ENCODE data around the gene BCL2.

DNA sequence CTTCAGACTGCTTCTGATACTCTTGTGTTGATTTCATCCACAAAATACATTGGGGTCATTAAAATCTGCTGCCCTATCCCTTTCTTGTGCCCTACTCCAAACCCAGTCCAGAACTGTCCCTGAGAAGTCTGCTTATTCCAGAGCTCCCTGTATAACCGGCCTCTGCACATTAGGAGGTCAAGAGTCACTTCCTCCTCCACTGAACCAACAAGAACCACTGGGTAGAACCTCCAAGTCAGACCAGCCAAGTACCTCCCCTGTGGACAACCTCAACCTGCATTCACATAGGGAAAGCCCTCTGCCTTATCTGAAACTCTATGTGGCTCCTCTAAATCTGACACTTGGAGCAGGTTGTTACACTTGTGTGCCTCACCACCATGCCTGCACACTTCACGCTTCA is 25.3 kb upstream of the BCL2 start:
- TF ChIP-seq EZH2phosphoT487 (IDR thresholded peaks at IDR 0.05; ENCODE audit: borderline replicate concordance) = no peak
- TF ChIP-seq, protein P1, sequence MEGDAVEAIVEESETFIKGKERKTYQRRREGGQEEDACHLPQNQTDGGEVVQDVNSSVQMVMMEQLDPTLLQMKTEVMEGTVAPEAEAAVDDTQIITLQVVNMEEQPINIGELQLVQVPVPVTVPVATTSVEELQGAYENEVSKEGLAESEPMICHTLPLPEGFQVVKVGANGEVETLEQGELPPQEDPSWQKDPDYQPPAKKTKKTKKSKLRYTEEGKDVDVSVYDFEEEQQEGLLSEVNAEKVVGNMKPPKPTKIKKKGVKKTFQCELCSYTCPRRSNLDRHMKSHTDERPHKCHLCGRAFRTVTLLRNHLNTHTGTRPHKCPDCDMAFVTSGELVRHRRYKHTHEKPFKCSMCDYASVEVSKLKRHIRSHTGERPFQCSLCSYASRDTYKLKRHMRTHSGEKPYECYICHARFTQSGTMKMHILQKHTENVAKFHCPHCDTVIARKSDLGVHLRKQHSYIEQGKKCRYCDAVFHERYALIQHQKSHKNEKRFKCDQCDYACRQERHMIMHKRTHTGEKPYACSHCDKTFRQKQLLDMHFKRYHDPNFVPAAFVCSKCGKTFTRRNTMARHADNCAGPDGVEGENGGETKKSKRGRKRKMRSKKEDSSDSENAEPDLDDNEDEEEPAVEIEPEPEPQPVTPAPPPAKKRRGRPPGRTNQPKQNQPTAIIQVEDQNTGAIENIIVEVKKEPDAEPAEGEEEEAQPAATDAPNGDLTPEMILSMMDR (IDR thresholded peaks at IDR 0.05 in 2 of 3, conservative IDR thresholded peaks at IDR 0.05 in 1 of 3; ENCODE audit: borderline replicate concordance in 1 of 3, insufficient read depth in 1 of 3, low read depth in 2 of 3, low read length in 2 of 3) = no peak
- TF ChIP-seq POLR2A (IDR thresholded peaks at IDR 0.05; ENCODE audit: borderline replicate concordance, extremely low read depth, insufficient read depth, insufficient read length) = no peak
- TF ChIP-seq, protein P2, sequence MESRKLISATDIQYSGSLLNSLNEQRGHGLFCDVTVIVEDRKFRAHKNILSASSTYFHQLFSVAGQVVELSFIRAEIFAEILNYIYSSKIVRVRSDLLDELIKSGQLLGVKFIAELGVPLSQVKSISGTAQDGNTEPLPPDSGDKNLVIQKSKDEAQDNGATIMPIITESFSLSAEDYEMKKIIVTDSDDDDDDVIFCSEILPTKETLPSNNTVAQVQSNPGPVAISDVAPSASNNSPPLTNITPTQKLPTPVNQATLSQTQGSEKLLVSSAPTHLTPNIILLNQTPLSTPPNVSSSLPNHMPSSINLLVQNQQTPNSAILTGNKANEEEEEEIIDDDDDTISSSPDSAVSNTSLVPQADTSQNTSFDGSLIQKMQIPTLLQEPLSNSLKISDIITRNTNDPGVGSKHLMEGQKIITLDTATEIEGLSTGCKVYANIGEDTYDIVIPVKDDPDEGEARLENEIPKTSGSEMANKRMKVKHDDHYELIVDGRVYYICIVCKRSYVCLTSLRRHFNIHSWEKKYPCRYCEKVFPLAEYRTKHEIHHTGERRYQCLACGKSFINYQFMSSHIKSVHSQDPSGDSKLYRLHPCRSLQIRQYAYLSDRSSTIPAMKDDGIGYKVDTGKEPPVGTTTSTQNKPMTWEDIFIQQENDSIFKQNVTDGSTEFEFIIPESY (IDR thresholded peaks at IDR 0.05; ENCODE audit: extremely low read depth, insufficient replicate concordance, low read length) = no peak
- TF ChIP-seq ZFX (IDR thresholded peaks at IDR 0.05) = no peak
- no peak for TF ChIP-seq RAD21 (IDR thresholded peaks at IDR 0.05; ENCODE audit: low read depth)
- TF ChIP-seq POLR2AphosphoS5 (IDR thresholded peaks at IDR 0.05; ENCODE audit: low read depth, low read length) = no peak
- TF ChIP-seq MAX (IDR thresholded peaks at IDR 0.05) = no peak
- TF ChIP-seq REST (IDR thresholded peaks at IDR 0.05; ENCODE audit: low read depth) = no peak
- TF ChIP-seq JUND (IDR thresholded peaks at IDR 0.05) = no peak
- no peak for TF ChIP-seq CEBPB (IDR thresholded peaks at IDR 0.05; ENCODE audit: low read depth)
